H4 (cell line): ENCODE results near the gene NEUROD6. TPM values are rescaled to one million over a fixed set of nuclear protein-coding genes. Genes with fewer than 3 reads are reported as not detected.

Source experiments
- DNase-seq: peaks from one replicate; pipeline ENCODE4 v3.0.0-alpha.2; 2015; ENCODE audit warnings: low spot score
- total RNA-seq: library from RNA; depleted of rRNA; stranded (reverse); fragments of >200 nt; shearing (Covaris generic); gene quantifications from 2 replicates; pipeline ENCODE4 v1.2.3, GENCODE V29; 2014

Gene NEUROD6
- total RNA-seq, 1 experiment from 2014 or later, result not detected

- no peak for DNase-seq
Measured at GRCh38 chr7:31335161-31335856, 5.2 kb downstream of the NEUROD6 start.

- no peak for DNase-seq
Measured at GRCh38 chr7:31333291-31333690, 7.2 kb downstream of the NEUROD6 start.

DNA sequence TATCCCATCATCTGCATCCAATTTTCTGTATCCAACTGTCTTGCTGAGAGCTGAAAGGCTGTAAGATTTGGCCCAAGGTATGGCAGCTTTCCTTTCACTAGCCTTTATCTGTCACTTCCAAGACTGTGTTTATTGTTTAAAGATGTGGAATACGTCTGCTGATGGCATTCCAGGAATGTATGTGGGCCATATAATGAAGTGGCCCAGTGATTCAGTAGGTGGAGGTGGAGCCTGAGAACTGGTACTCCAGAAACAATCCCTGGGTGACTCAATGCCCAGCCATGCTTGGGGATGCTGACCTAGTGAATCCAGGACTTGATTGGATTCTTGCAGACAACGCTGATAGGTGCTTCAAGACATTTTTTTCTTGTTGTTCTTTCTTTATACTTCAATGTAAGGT is 13.5 kb downstream of the NEUROD6 start:
- peak; percentile 68 for DNase-seq

DNA sequence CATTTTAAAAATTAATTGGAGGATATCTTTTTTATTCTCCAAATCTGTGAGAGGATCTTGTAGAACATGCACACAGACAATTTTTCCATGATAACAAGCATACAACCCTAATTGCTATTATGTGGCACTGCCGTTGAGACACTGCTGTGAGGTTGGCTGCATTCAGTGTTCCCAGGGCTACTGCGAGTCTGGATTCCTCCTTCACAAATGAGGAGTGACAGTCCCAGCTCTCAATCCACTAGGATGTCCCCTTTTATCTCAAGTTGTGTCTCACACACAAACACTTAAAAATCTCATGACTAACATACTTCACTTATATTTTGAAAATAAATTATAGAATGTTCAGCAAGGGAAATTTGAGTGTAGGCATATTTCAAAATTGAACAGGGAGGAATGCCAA is 14.1 kb downstream of the NEUROD6 start:
- no peak for DNase-seq

GRCh38 chr7:31323101-31323500 is 17.4 kb downstream of the NEUROD6 start:
- no peak for DNase-seq

- no peak for DNase-seq
Measured at GRCh38 chr7:31320675-31321074, 19.9 kb downstream of the NEUROD6 start.

GRCh38 chr7:31318313-31318712 is 22.2 kb downstream of the NEUROD6 start:
- no peak for DNase-seq

DNA sequence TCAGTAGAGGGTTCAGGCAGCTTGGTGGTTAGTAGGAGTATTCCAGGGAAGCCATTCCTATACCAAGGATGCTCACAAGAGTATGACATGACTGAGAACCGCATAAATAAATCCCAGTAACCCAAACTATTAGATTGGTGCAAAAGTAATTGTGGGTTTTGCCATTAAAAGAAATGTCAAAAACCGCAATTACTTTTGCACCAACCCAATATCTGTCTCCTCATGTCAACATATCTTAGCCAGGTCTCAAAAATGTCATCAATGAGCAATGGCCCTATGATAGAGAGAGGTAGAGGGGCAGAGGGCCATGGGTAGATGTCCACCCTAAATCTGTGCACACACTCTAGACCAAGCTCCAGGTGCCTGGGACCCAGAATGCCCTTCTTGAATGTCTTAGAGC is 23.6 kb downstream of the NEUROD6 start:
- no peak for DNase-seq

- no peak for DNase-seq
Measured at GRCh38 chr7:31315758-31316157, 24.8 kb downstream of the NEUROD6 start.

- no peak for DNase-seq
Measured at GRCh38 chr7:31314781-31315180, 25.7 kb downstream of the NEUROD6 start.

GRCh38 chr7:31312889-31313288 is 27.6 kb downstream of the NEUROD6 start:
- no peak for DNase-seq

GRCh38 chr7:31311552-31311951 is 29.0 kb downstream of the NEUROD6 start:
- DNase-seq, result no peak

DNA sequence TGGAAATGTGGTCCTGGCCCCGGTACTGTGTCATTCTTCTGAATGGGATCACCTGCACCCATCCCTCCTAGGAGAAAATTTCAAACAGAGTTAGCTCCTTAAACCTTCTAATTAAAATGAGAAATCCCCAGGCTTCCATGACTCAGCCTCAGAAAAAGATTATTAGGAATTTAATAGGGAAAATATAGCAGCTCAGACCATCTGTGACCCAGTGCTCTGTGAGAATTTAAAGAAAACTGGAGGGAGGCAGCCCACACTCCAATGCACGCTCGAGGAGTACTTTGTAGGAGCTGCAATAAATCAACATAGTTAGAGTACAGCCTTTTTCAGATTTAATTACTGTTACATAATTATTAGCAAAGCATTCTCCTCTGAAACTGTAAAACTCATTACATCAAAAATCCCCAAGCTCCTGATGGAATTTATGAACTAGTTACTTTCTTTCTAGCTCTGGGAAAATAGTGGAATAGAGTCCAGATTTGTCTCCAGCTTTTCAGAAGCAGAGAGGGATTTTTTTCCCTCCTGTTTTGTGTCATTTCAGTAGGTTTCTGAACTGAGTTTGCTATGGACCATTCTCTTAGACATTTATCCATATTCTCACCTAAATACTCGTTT is 30.1 kb downstream of the NEUROD6 start:
- no peak for DNase-seq

DNA sequence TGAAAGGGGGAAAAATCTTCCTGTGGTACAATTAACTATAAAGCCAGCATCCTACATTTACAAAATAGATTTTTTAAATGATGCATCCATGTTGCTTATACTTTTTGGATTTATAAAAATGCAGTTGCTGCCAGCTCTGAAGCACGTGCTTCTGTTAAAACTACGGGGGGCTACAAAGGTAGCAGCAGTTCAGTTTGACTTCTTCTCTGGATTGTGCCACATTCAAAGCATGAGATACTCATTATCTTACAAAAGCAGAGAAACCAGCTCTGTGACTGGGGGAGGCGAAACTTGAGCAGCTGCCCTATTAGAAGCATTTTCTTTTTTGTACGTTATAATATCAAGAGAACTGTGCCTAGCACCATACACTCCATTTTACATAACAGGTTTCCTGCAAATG is 31.1 kb downstream of the NEUROD6 start:
- no peak for DNase-seq

DNA sequence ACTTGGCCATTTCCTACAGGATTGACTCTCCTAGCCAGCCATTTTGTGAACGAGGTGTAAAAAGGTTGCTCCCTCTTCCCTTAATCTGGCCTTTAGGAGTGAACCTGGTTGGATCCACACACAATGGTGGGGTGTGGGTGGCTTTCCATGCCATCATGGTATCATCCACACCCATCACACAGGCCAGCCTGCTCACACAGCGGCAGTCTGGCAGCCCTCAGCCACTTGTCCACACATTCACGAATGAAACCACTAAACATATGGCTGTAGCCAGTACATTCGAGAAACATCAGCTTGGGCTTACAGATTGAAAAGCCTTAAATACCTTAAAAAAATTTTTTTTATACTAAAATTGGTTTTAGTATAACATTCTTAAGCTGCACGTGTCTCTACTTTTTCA is 31.9 kb downstream of the NEUROD6 start:
- DNase-seq, result no peak

DNA sequence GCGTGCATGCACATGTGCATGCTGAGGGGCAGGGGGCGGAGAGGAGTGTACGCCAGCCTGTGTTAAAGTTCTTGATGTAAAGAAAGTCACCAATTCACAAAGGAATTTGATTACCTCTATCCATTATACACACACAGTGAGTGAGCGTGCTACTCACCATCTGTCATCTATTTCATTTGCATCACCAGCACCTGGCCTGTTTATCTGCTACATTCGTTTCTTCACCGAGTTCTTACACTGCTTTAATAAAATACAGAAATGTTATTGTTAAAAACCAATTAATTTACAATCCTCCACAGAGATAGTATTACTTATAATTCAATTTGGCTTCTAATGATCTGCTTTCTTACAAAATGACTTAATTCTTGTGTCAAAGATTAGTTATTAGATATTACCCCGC is 32.6 kb downstream of the NEUROD6 start:
- DNase-seq, result no peak

DNA sequence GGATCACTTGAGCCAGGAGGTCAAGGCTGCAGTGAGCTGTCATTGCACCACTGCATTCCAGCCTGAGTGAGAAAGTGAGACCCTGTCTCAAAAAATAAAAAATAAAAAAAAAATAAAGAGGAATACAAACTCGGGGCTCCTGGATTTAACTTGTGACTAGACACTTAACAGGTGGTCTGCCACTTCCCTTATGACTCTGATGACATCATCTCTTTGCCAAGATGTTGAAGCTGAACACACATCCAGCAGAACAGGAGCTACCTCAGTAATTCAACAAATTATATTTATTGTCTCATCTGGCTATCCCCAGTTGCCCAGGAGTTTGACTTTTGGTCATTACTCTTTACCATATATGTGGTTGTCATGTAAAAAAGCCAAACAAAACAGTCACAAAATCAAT is 35.3 kb downstream of the NEUROD6 start:
- no peak for DNase-seq

DNA sequence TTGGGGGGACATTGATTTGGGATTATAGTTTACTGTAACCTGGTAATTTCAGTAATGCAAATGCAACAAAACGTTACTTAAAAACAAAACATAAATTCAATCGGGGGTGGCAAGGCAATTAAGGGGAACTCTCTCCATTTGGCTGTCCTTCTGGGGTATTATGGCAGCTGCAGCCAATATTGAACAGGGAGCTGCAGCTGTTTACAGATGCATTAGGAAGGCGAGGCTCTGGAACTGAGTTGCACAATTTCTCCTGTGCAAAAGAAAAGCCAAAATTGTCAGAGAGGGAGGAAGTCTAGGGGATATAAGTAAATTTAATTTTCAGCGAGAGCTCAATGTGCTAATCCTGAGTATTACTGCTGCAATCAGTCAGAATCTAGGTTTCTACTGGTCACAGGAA is 36.1 kb downstream of the NEUROD6 start:
- DNase-seq, result no peak

- DNase-seq, result no peak
Measured at GRCh38 chr7:31302356-31302755, 38.2 kb downstream of the NEUROD6 start.

DNA sequence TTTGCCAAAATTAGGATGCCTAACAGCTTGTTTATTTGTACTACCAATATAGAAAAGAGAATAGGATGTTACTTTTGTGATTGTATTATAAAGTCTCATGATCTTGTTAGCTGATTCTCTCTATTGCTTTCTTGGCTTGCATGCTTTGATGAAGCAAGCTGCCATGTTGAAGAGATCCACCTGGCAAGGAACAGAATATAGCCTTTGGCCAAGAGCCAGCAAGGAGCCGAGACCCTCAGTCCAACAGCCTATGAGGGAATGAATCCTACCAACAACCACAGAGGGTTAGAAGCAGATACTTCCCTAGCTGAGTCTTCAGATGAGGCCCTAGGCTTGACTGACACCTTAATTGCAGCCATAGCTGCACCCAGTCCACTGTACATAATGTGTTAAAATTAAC is 41.2 kb downstream of the NEUROD6 start:
- no peak for DNase-seq

- DNase-seq, result no peak
Measured at GRCh38 chr7:31290601-31291000, 49.9 kb downstream of the NEUROD6 start.
